Progenitor cell of endocrine pancreas (in vitro differentiated cells): Measurements from ENCODE around the gene HCCS. TPM values are rescaled to one million over a fixed set of nuclear protein-coding genes. Genes with fewer than 3 reads are reported as not detected.

ENCODE experiments used
- DNase-seq: peaks from one replicate; pipeline ENCODE4 v3.0.0; 2021; ENCODE audit warnings: low spot score; ENCODE audit not compliant: unreplicated experiment
- H3K27ac Mint-ChIP-seq: 2 replicates; pipeline ENCODE4 v1.8.0; 2021; ENCODE audit warnings: mild to moderate bottlenecking, moderate library complexity, mixed read lengths
- H3K27me3 Mint-ChIP-seq: 2 replicates; pipeline ENCODE4 v1.8.0; 2021; ENCODE audit warnings: mixed read lengths
- H3K36me3 Mint-ChIP-seq: 2 replicates; pipeline ENCODE4 v1.8.0; 2022; ENCODE audit warnings: mixed read lengths; ENCODE audit not compliant: insufficient read depth
- H3K4me1 Mint-ChIP-seq: 2 replicates; pipeline ENCODE4 v1.8.0; 2021; ENCODE audit warnings: low read depth, mixed read lengths
- H3K4me3 Mint-ChIP-seq: 2 replicates; pipeline ENCODE4 v1.8.0; 2021; ENCODE audit warnings: low read depth, mild to moderate bottlenecking, moderate library complexity, mixed read lengths
- H3K9me3 Mint-ChIP-seq: 2 replicates; pipeline ENCODE4 v1.8.0; 2021; ENCODE audit warnings: low read depth, mixed read lengths
- total RNA-seq: library from RNA; stranded (reverse); gene quantifications from 2 replicates; pipeline ENCODE4 v1.2.1, GENCODE V29; 2021
- TF ChIP-seq, protein P1 (sequence below): fragments of 200-600 bp; sonication (generic); IDR thresholded peaks from one replicate; pipeline ENCODE4 v1.5.0; 2021; ENCODE audit warnings: antibody characterized with exemption, mild to moderate bottlenecking; ENCODE audit not compliant: unreplicated experiment

The HCCS gene
- total RNA-seq, 1 donor from 2014 or later, result 20.9 TPM

DNA sequence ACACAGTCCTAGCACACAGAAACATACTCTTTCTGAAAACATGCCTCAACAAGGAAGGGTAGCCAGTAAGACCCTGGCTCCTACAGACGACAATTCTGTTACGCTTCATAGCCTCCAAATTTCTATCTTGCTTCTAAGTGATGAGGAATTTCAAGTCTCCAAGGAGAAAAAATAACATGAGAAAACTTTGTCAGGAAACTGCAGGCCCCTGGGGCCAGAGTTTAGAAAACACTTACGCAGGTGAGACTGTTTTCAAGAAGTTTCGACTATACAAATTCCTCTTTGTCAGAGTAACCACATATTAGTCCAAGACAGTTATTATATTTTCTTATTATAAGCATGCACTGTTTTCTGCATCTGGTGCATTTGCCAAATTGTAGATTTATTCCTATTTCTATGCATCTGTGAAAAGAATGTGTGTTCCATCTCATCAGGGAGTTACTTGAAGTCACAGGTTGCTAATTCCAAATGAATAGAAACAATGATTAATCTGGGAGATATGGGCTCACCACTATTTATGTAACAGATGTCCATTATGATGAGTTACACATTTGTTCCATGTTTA lies 30.3 kb upstream of the HCCS start:
- Mint-ChIP-seq H3K27me3 (no peaks in the 10 kb centered on the region), H3K27ac (no peak overlapping the region), H3K4me1 (no peaks in the 10 kb centered on the region), H3K4me3 (no peak overlapping the region), H3K9me3 (peaks cover 11% of the 10 kb centered on the region), H3K36me3 (peaks cover 1% of the 10 kb centered on the region)
- DNase-seq, result no peak
- TF ChIP-seq, protein P1, sequence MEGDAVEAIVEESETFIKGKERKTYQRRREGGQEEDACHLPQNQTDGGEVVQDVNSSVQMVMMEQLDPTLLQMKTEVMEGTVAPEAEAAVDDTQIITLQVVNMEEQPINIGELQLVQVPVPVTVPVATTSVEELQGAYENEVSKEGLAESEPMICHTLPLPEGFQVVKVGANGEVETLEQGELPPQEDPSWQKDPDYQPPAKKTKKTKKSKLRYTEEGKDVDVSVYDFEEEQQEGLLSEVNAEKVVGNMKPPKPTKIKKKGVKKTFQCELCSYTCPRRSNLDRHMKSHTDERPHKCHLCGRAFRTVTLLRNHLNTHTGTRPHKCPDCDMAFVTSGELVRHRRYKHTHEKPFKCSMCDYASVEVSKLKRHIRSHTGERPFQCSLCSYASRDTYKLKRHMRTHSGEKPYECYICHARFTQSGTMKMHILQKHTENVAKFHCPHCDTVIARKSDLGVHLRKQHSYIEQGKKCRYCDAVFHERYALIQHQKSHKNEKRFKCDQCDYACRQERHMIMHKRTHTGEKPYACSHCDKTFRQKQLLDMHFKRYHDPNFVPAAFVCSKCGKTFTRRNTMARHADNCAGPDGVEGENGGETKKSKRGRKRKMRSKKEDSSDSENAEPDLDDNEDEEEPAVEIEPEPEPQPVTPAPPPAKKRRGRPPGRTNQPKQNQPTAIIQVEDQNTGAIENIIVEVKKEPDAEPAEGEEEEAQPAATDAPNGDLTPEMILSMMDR, result no peak

GRCh38 chrX:11081511-11081910 lies 29.6 kb upstream of the HCCS start:
- no peak for DNase-seq
- Mint-ChIP-seq H3K9me3 (peaks cover 11% of the 10 kb centered on the region), H3K4me1 (no peaks in the 10 kb centered on the region), H3K36me3 (peaks cover 1% of the 10 kb centered on the region), H3K27ac (no peak overlapping the region), H3K4me3 (no peak overlapping the region), H3K27me3 (no peaks in the 10 kb centered on the region)
- TF ChIP-seq, protein P1, result no peak

GRCh38 chrX:11085305-11085704 lies 25.8 kb upstream of the HCCS start:
- no peak overlapping the region for H3K4me3 Mint-ChIP-seq
- H3K4me1 Mint-ChIP-seq, result no peaks in the 10 kb centered on the region
- TF ChIP-seq, protein P1, result no peak
- no peaks in the 10 kb centered on the region for H3K27me3 Mint-ChIP-seq
- no peak for DNase-seq
- peaks cover under 1% of the 10 kb centered on the region for H3K36me3 Mint-ChIP-seq
- no peak overlapping the region for H3K27ac Mint-ChIP-seq
- H3K9me3 Mint-ChIP-seq, result peaks cover 25% of the 10 kb centered on the region

DNA sequence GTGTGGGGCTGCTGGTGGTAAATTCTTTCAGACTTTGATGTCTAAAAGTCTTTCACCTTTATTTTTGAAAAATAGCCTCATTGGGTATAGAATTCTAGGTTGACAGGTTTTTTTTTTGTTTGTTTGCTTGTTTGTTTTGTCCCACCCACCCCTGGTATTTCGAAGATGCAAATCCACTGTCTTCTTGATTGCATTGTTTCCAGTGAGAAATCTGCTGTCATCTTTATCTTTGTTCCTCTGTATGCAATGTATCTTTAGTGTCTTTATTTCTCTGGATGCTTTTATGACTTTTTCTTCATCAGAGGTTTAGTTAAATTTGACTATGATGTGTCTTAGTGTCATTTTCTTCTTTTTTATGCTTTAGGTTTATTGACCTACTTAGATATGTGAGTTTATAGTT lies 21.3 kb upstream of the HCCS start:
- Mint-ChIP-seq H3K4me3 (no peak overlapping the region), H3K4me1 (no peaks in the 10 kb centered on the region), H3K36me3 (peaks cover 3% of the 10 kb centered on the region), H3K9me3 (peaks cover 34% of the 10 kb centered on the region), H3K27ac (no peak overlapping the region), H3K27me3 (no peaks in the 10 kb centered on the region)
- TF ChIP-seq, protein P1, result no peak
- no peak for DNase-seq

DNA sequence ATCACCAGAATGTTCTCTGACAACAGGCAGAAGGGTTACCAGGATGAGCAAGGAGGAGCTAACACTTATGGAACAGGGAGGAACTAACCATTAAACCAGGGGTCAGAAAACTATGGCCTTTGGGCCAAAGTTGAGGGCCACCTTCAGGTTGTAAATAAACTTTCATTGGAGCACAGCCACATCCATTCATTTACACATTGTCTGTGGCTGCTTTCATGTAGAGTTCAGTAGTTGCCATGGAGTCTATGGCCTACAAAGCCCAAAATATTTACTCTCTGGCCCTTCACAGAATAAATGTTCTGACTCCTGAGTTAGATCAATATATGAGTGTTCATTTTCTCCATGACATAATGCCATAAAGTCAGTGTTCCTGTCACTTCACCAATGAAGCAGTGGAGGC lies 13.2 kb upstream of the HCCS start:
- TF ChIP-seq, protein P1, result no peak
- no peaks in the 10 kb centered on the region for H3K36me3 Mint-ChIP-seq

More for the DNA sequence above, 13.2 kb upstream of the HCCS start:
- H3K27me3 Mint-ChIP-seq, result no peaks in the 10 kb centered on the region
- H3K27ac Mint-ChIP-seq, result no peak overlapping the region
- H3K4me1 Mint-ChIP-seq, result peaks cover 1% of the 10 kb centered on the region
- peaks cover 12% of the 10 kb centered on the region for H3K9me3 Mint-ChIP-seq
- H3K4me3 Mint-ChIP-seq, result no peak overlapping the region
- no peak for DNase-seq
